ENCODE measurements around the gene WNT9A. TPM values are rescaled to one million over a fixed set of nuclear protein-coding genes. Genes with fewer than 3 reads are reported as not detected.

WNT9A gene
- total RNA-seq, 1 donor from 2014 or later, result 10.2 TPM

- peak; percentile 54 for DNase-seq
- TF ChIP-seq CTCF (IDR thresholded peaks at IDR 0.05), result no peak
- Histone ChIP-seq H3K36me3 (no peaks in the 10 kb centered on the region), H3K4me1 (peaks cover 5% of the 10 kb centered on the region), H3K9me3 (no peaks in the 10 kb centered on the region), H3K27me3 (no peaks in the 10 kb centered on the region), H3K27ac (no peak overlapping the region), H3K4me3 (no peak overlapping the region)
- no peak for ATAC-seq
- intact Hi-C loops (cut with DNase I), result loop anchor here (10.0 kb wide), 1 partner anchor 456 kb away; no protein-coding TSS in a partner anchor
Measured at GRCh38 chr1:227940791-227941241, 6.9 kb downstream of the WNT9A start.

DNA sequence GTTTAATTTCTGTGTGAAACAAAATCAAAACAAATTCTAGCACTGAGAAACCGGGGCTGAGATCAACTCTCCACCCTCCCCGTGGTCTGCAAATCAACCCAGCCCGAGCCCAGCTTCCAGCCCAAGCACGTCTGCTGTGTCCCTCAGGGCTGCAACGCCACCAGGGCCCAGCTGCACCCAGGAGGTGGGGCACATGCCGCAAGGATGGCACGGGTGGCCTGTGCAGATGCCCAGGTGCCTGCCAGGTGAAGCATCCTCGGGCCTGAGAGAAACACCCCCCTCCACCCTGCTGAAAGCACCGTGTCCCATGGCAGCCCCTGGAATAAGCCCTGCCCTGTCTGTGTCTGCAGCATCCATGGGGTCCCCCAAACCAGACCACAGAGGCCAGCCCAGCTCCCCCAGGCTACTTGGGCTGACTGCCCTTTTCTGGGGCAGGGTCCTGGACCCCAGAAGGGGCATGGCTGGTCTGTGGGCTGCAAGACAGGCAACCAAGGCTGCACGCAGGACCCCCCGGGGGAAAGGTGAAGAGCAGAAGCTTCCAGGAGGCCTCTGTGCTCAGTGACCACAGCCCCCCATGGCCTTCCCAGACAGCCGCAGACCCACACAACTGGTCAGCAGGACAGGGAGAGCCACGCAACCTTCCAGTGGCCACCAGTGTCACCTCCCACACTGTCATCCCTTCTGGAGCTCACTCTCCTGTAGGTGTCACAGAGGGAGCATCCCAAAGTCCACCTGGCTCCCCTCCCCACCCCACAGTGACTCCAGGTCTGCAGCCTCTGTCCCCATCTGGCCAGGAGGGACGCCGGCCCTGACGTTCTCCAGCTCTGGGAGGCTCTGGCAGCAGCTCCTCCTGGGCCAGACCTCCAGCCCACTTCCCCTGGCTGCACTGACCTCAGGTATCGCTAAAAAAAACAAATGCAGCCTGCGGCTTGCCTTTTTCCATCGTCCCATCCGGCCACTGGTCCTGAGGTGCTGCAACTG, 7.7 kb downstream of the WNT9A start:
- no peak for ATAC-seq
- H3K27ac ChIP-seq, result no peak overlapping the region
- no peak for TF ChIP-seq CTCF (IDR thresholded peaks at IDR 0.05)

GRCh38 chr1:227938911-227939790, 8.6 kb downstream of the WNT9A start:
- Histone ChIP-seq H3K4me3 (no peak overlapping the region), H3K27me3 (no peaks in the 10 kb centered on the region), H3K4me1 (no peaks in the 10 kb centered on the region), H3K36me3 (no peaks in the 10 kb centered on the region), H3K9me3 (no peaks in the 10 kb centered on the region), H3K27ac (no peak overlapping the region)
- DNase-seq, result peak; percentile 58
- intact Hi-C loops (cut with DNase I), result no loop called here
- TF ChIP-seq CTCF (IDR thresholded peaks at IDR 0.05), result no peak
- ATAC-seq, result no peak

More for the DNA sequence above, 7.7 kb downstream of the WNT9A start:
- Histone ChIP-seq H3K9me3 (no peaks in the 10 kb centered on the region), H3K27me3 (no peaks in the 10 kb centered on the region), H3K4me3 (no peak overlapping the region), H3K36me3 (no peaks in the 10 kb centered on the region), H3K4me1 (no peaks in the 10 kb centered on the region)
- DNase-seq, result peak; percentile 59
- intact Hi-C loops (cut with DNase I), result loop anchor here (10.0 kb wide), 1 partner anchor 455 kb away; no protein-coding TSS in a partner anchor

- Histone ChIP-seq H3K27ac (no peak overlapping the region), H3K9me3 (no peaks in the 10 kb centered on the region), H3K36me3 (no peaks in the 10 kb centered on the region), H3K4me1 (no peaks in the 10 kb centered on the region), H3K27me3 (no peaks in the 10 kb centered on the region), H3K4me3 (no peak overlapping the region)
- intact Hi-C loops (cut with DNase I), result no loop called here
- DNase-seq, result peak; percentile 12
- ATAC-seq, result no peak
- no peak for TF ChIP-seq CTCF (IDR thresholded peaks at IDR 0.05)
Measured at GRCh38 chr1:227938276-227938675, 9.5 kb downstream of the WNT9A start.

DNA sequence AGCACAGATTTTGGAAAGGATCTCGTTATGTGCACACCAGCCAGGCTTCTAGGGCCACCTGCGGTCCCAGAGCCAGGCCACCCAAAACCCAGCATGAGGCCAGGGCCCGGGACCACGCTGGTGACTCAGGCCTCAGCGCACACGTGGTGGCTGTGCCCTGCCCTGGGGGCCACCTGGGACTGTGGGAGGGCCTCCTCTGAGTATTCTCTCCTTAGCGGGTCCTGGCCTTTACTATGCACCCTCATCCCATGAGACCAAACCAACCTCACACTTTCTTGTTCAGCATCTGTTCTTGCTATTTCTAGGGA, 9.9 kb downstream of the WNT9A start:
- intact Hi-C loops (cut with DNase I), result no loop called here
- no peaks in the 10 kb centered on the region for H3K4me1 ChIP-seq
- H3K27me3 ChIP-seq, result no peaks in the 10 kb centered on the region
- no peak for DNase-seq
- no peak overlapping the region for H3K27ac ChIP-seq
- H3K9me3 ChIP-seq, result no peaks in the 10 kb centered on the region
- ATAC-seq, result no peak
- H3K4me3 ChIP-seq, result no peak overlapping the region
- H3K36me3 ChIP-seq, result no peaks in the 10 kb centered on the region
- no peak for TF ChIP-seq CTCF (IDR thresholded peaks at IDR 0.05)
